Panc1 (cell line): Measurements from ENCODE around the gene BOK. TPM values are rescaled to one million over a fixed set of nuclear protein-coding genes. Genes with fewer than 3 reads are reported as not detected.
A peak's percentile ranks its signal among the peaks of the same experiment; 100 is the strongest.

ENCODE experiments used
- ATAC-seq: fragments of 200-7000 bp; cut with Tn5 transposase; 2 replicates; pipeline ENCODE4 v1.9.1; 2020; ENCODE audit warnings: mild to moderate bottlenecking, moderate library complexity
- BruUV-seq: library from RNA; stranded (reverse); fragments of 400-500 nt; replicated peaks from 2 replicates; lab custom pipeline; 2021; lab: Mats Ljungman, UMichigan
- CTCF ChIA-PET: fragments of 300-600 bp; sonication (Branson Sonifier 250); formaldehyde crosslinking; loops from one replicate; lab custom pipeline; 2022; ENCODE audit warnings: antibody characterized with exemption; lab: Charles Lee
- POLR2A ChIA-PET: fragments of 300-600 bp; sonication (Branson Sonifier 250); formaldehyde crosslinking; loops from one replicate; lab custom pipeline; 2022; ENCODE audit warnings: antibody characterized with exemption; lab: Charles Lee
- DNase-seq: peaks from one replicate; pipeline ENCODE4 v3.0.0-alpha.2; 2010; ENCODE audit warnings: low read depth, low spot score
- H3K27ac ChIP-seq: 2 replicates; pipeline ENCODE4 v1.5.1; 2011; ENCODE audit warnings: mild to moderate bottlenecking, low read length, inconsistent platforms
- H3K27me3 ChIP-seq: fragments of 200-500 bp; sonication (Bioruptor generic); 2 replicates; pipeline ENCODE4 v1.6.0; 2014; ENCODE audit warnings: low read length, inconsistent platforms; ENCODE audit not compliant: control insufficient read depth, insufficient read depth
- H3K36me3 ChIP-seq: fragments of 200-500 bp; sonication (Bioruptor generic); 2 replicates; pipeline ENCODE4 v1.5.1; 2014; ENCODE audit warnings: inconsistent platforms, mild to moderate bottlenecking, low read length, moderate library complexity; ENCODE audit not compliant: control insufficient read depth, insufficient read depth
- H3K4me1 ChIP-seq: 2 replicates; pipeline ENCODE4 v1.5.1; 2011; ENCODE audit warnings: inconsistent platforms, mild to moderate bottlenecking, low read length, moderate library complexity; ENCODE audit not compliant: control insufficient read depth, insufficient read depth
- H3K4me3 ChIP-seq, 2 experiments: 2 replicates each; pipeline ENCODE4 v1.5.1; 2011 to 2012; ENCODE audit warnings: low read depth in 2 of 2, low read length in 2 of 2, mild to moderate bottlenecking in 2 of 2, inconsistent platforms in 1 of 2, moderate library complexity in 1 of 2
- H3K9me3 ChIP-seq: fragments of 200-500 bp; sonication (Bioruptor generic); 2 replicates; pipeline ENCODE4 v1.5.1; 2014; ENCODE audit warnings: low read depth, mild to moderate bottlenecking, inconsistent platforms, low read length, moderate library complexity; ENCODE audit not compliant: control insufficient read depth, insufficient read depth
- POLR2AphosphoS5 ChIP-seq: IDR thresholded peaks from 2 replicates; pipeline ENCODE4 v1.6.1; 2012; ENCODE audit warnings: mild to moderate bottlenecking, low read depth, low read length, moderate library complexity
- SIN3A ChIP-seq: IDR thresholded peaks from 2 replicates; pipeline ENCODE4 v1.6.1; 2012; ENCODE audit warnings: low read depth, mild to moderate bottlenecking, low read length, moderate library complexity, borderline replicate concordance; ENCODE audit not compliant: insufficient read depth
- TCF7L2 ChIP-seq: IDR thresholded peaks from 2 replicates; pipeline ENCODE4 v1.6.1; 2011; ENCODE audit warnings: mild to moderate bottlenecking, low read depth, low read length, inconsistent platforms
- in situ Hi-C: cut with HindIII; loops from 2 replicates; pipeline ENCODE4 v1.10.0; 2016; ENCODE audit warnings: low sequenced_read_pairs, low pct_unique_long_range_greater_than_20kb
- intact Hi-C: fragments of 100-400 bp; cut with micrococcal nuclease; formaldehyde crosslinking; loops from one replicate; pipeline ENCODE4 v1.10.0; 2022; ENCODE audit not compliant: unreplicated experiment
- total RNA-seq: library from RNA; stranded (reverse); gene quantifications from one replicate; pipeline ENCODE4 v1.2.1, GENCODE V29; 2021; ENCODE audit not compliant: unreplicated experiment
- TF ChIP-seq, protein P1 (sequence below), 2 experiments: IDR thresholded peaks; 2 replicates each; pipeline ENCODE4 v1.6.1; 2011 to 2012; ENCODE audit warnings: low read depth in 2 of 2, control low read depth in 1 of 2, low read length in 1 of 2, mild to moderate bottlenecking in 1 of 2, moderate library complexity in 1 of 2; ENCODE audit not compliant: insufficient read depth in 1 of 2
- TF ChIP-seq, protein P2 (sequence below): fragments of 450-650 bp; IDR thresholded peaks from 2 replicates; pipeline ENCODE4 v1.5.1; 2017; ENCODE audit warnings: mild to moderate bottlenecking

Gene BOK
- total RNA-seq, 1 experiment from 2014 or later: 39.1 TPM

DNA sequence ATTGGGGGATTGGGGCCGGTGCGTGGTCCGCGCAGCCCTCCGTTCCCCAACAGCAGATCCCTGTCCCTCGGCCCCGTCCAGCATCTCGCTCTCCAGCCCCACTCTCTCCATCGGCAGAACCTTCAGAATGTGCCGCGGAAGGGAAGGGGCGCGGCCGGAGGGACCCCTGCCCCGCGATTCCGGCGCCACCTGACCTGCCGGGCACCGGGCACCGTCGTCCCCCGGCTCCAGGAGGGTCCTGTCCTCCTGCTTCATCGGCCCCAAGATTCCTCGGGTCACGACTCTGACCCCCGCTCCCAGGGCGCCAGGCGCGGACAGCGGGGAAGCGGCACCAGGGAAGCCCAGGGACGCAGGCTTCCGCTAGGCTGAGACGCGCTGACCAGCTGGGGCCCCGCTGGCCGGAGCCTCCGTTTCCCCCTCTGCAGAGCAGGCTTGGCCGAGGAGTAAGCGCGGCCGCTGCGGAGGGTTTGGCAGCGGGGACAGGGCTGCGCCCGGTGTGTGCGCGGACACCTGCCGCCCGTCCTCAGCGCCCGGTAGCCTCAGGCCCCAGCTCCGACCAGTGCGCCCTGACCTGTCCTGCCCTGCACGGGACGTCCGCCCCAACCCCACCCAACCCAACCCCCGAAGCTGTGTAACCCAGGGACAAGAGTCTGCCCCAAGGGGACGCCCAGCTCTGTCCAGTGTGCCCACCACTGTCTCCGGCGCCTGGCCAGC lies 16.8 kb upstream of the BOK start:
- no peaks in the 10 kb centered on the region for H3K9me3 ChIP-seq
- POLR2A ChIA-PET: interaction anchor here (0.7 kb wide), 1 partner anchor 10 kb away, joined by 5 read pairs; no protein-coding TSS in a partner anchor
- BruUV-seq: no TSS peak
- peak overlapping the region; percentile 21 to 45 for H3K4me3 ChIP-seq
- peaks cover 6% of the 10 kb centered on the region; the same call in 1 of the 2 replicates for H3K4me1 ChIP-seq
- H3K27ac ChIP-seq: no peak overlapping the region
- H3K36me3 ChIP-seq: no peaks in the 10 kb centered on the region
- DNase-seq (no peak), ATAC-seq (peak; percentile 4; the same call in 1 of the 2 replicates)
- H3K27me3 ChIP-seq: no peaks in the 10 kb centered on the region
- CTCF ChIA-PET: no interaction called here
- TF ChIP-seq POLR2AphosphoS5 (no peak), SIN3A (no peak), TCF7L2 (no peak)
- TF ChIP-seq, protein P1, sequence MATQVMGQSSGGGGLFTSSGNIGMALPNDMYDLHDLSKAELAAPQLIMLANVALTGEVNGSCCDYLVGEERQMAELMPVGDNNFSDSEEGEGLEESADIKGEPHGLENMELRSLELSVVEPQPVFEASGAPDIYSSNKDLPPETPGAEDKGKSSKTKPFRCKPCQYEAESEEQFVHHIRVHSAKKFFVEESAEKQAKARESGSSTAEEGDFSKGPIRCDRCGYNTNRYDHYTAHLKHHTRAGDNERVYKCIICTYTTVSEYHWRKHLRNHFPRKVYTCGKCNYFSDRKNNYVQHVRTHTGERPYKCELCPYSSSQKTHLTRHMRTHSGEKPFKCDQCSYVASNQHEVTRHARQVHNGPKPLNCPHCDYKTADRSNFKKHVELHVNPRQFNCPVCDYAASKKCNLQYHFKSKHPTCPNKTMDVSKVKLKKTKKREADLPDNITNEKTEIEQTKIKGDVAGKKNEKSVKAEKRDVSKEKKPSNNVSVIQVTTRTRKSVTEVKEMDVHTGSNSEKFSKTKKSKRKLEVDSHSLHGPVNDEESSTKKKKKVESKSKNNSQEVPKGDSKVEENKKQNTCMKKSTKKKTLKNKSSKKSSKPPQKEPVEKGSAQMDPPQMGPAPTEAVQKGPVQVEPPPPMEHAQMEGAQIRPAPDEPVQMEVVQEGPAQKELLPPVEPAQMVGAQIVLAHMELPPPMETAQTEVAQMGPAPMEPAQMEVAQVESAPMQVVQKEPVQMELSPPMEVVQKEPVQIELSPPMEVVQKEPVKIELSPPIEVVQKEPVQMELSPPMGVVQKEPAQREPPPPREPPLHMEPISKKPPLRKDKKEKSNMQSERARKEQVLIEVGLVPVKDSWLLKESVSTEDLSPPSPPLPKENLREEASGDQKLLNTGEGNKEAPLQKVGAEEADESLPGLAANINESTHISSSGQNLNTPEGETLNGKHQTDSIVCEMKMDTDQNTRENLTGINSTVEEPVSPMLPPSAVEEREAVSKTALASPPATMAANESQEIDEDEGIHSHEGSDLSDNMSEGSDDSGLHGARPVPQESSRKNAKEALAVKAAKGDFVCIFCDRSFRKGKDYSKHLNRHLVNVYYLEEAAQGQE (IDR thresholded peaks at IDR 0.05; ENCODE audit: insufficient read depth in 1 of 2, low read depth in 2 of 2, low read length in 1 of 2): no peak
- TF ChIP-seq, protein P2, sequence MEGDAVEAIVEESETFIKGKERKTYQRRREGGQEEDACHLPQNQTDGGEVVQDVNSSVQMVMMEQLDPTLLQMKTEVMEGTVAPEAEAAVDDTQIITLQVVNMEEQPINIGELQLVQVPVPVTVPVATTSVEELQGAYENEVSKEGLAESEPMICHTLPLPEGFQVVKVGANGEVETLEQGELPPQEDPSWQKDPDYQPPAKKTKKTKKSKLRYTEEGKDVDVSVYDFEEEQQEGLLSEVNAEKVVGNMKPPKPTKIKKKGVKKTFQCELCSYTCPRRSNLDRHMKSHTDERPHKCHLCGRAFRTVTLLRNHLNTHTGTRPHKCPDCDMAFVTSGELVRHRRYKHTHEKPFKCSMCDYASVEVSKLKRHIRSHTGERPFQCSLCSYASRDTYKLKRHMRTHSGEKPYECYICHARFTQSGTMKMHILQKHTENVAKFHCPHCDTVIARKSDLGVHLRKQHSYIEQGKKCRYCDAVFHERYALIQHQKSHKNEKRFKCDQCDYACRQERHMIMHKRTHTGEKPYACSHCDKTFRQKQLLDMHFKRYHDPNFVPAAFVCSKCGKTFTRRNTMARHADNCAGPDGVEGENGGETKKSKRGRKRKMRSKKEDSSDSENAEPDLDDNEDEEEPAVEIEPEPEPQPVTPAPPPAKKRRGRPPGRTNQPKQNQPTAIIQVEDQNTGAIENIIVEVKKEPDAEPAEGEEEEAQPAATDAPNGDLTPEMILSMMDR: no peak
- intact Hi-C loops (no loop called here), in situ Hi-C loops (no loop called here)

DNA sequence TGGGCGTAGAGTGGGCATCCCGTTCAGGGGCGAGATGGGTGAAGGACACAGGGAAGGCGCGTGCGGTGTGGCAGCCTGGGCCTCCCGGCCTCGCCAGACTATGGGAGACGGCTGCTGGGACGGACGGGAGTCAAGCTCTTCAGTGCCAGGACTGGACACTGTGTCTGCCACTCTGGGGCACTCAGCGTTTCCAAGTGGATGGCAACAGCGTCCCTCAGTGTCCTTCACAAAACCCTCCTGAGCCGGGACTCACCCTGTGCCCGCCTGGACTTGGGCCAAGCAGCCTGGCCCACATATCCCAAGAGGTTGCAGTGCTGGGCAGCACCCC lies 16.3 kb upstream of the BOK start:
- Histone ChIP-seq H3K4me1 (peaks cover 12% of the 10 kb centered on the region), H3K36me3 (no peaks in the 10 kb centered on the region), H3K27ac (no peak overlapping the region), H3K9me3 (no peaks in the 10 kb centered on the region), H3K27me3 (no peaks in the 10 kb centered on the region), H3K4me3 (no peak overlapping the region)
- ChIA-PET CTCF (no interaction called here), POLR2A (no interaction called here)
- intact Hi-C loops: no loop called here
- in situ Hi-C loops: no loop called here
- DNase-seq (no peak), ATAC-seq (peak; percentile 32; the same call in 1 of the 2 replicates)
- no TSS peak for BruUV-seq
- TF ChIP-seq POLR2AphosphoS5 (no peak), SIN3A (no peak)
- TF ChIP-seq, protein P2: no peak
- TF ChIP-seq, protein P1 (IDR thresholded peaks at IDR 0.05; ENCODE audit: insufficient read depth in 1 of 2, low read depth in 2 of 2, low read length in 1 of 2): no peak
